ENCODE results near the gene OR2T2.
"Not testable (repeated sequence)": the region's sequence is repeated elsewhere in the genome, so short reads cannot be mapped to it uniquely, and the experiment has no call there.

Gene OR2T2

GRCh38 chr1:248445399-248445798 is at the start of gene OR2T2:
TSS of gene OR2T2 (plus strand) at chr1:248445637. CDS start at chr1:248452798, 7,161 bp downstream.
- in situ Hi-C loops (cut with HindIII; ENCODE audit: low pct_unique_long_range_greater_than_20kb, low sequenced_read_pairs); DNase-seq (ENCODE audit: low read depth in 1 of 2, low spot score in 1 of 2): not testable (repeated sequence)

GRCh38 chr1:248402748-248403147 is 42.7 kb upstream of the OR2T2 start, which contains the start of gene OR2T1:
TSS of gene OR2T1 (plus strand) at chr1:248403048. CDS start at chr1:248406148, 3,100 bp downstream.
- in situ Hi-C loops (cut with HindIII; ENCODE audit: low pct_unique_long_range_greater_than_20kb, low sequenced_read_pairs) = no loop called here
- TF ChIP-seq JUND (IDR thresholded peaks at IDR 0.05; ENCODE audit: low read depth) = no peak
- no peak for DNase-seq (ENCODE audit: low read depth in 1 of 2, low spot score in 1 of 2)

- in situ Hi-C loops (cut with HindIII; ENCODE audit: low pct_unique_long_range_greater_than_20kb, low sequenced_read_pairs) = no loop called here
- peak in 1 of 2 experiments; percentile 35 for DNase-seq (ENCODE audit: low read depth in 1 of 2, low spot score in 1 of 2)
- TF ChIP-seq JUND (IDR thresholded peaks at IDR 0.05; ENCODE audit: low read depth) = no peak
Measured at GRCh38 chr1:248404024-248404423, 41.4 kb upstream of the OR2T2 start.

GRCh38 chr1:248406721-248407692 is 38.4 kb upstream of the OR2T2 start:
- DNase-seq (ENCODE audit: low read depth in 1 of 2, low spot score in 1 of 2) = no peak
- in situ Hi-C loops (cut with HindIII; ENCODE audit: low pct_unique_long_range_greater_than_20kb, low sequenced_read_pairs) = no loop called here
- no peak for TF ChIP-seq JUND (IDR thresholded peaks at IDR 0.05; ENCODE audit: low read depth)

- no peak for TF ChIP-seq JUND (IDR thresholded peaks at IDR 0.05; ENCODE audit: low read depth)
- no peak for DNase-seq (ENCODE audit: low read depth in 1 of 2, low spot score in 1 of 2)
- in situ Hi-C loops (cut with HindIII; ENCODE audit: low pct_unique_long_range_greater_than_20kb, low sequenced_read_pairs) = no loop called here
Measured at GRCh38 chr1:248416226-248416625, 29.2 kb upstream of the OR2T2 start.

- in situ Hi-C loops (cut with HindIII; ENCODE audit: low pct_unique_long_range_greater_than_20kb, low sequenced_read_pairs) = no loop called here
- no peak for TF ChIP-seq JUND (IDR thresholded peaks at IDR 0.05; ENCODE audit: low read depth)
- DNase-seq (ENCODE audit: low read depth in 1 of 2, low spot score in 1 of 2) = no peak
Measured at GRCh38 chr1:248417854-248418253, 27.6 kb upstream of the OR2T2 start.

GRCh38 chr1:248421384-248421783 is 24.1 kb upstream of the OR2T2 start:
- in situ Hi-C loops (cut with HindIII; ENCODE audit: low pct_unique_long_range_greater_than_20kb, low sequenced_read_pairs) = no loop called here
- TF ChIP-seq JUND (IDR thresholded peaks at IDR 0.05; ENCODE audit: low read depth) = no peak
- peak in 1 of 2 experiments; percentile 47 for DNase-seq (ENCODE audit: low read depth in 1 of 2, low spot score in 1 of 2)

GRCh38 chr1:248427526-248428191 is 17.8 kb upstream of the OR2T2 start:
- in situ Hi-C loops (cut with HindIII; ENCODE audit: low pct_unique_long_range_greater_than_20kb, low sequenced_read_pairs); DNase-seq (ENCODE audit: low read depth in 1 of 2, low spot score in 1 of 2): not testable (repeated sequence)

- in situ Hi-C loops (cut with HindIII; ENCODE audit: low pct_unique_long_range_greater_than_20kb, low sequenced_read_pairs); DNase-seq (ENCODE audit: low read depth in 1 of 2, low spot score in 1 of 2): not testable (repeated sequence)
Measured at GRCh38 chr1:248428192-248428533, 17.3 kb upstream of the OR2T2 start.

- DNase-seq (ENCODE audit: low read depth in 1 of 2, low spot score in 1 of 2); in situ Hi-C loops (cut with HindIII; ENCODE audit: low pct_unique_long_range_greater_than_20kb, low sequenced_read_pairs): not testable (repeated sequence)
Measured at GRCh38 chr1:248431683-248432082, 13.8 kb upstream of the OR2T2 start.

- DNase-seq (ENCODE audit: low read depth in 1 of 2, low spot score in 1 of 2); in situ Hi-C loops (cut with HindIII; ENCODE audit: low pct_unique_long_range_greater_than_20kb, low sequenced_read_pairs): not testable (repeated sequence)
Measured at GRCh38 chr1:248432201-248432600, 13.2 kb upstream of the OR2T2 start.

GRCh38 chr1:248433811-248434415 is 11.5 kb upstream of the OR2T2 start:
- in situ Hi-C loops (cut with HindIII; ENCODE audit: low pct_unique_long_range_greater_than_20kb, low sequenced_read_pairs); DNase-seq (ENCODE audit: low read depth in 1 of 2, low spot score in 1 of 2): not testable (repeated sequence)

- DNase-seq (ENCODE audit: low read depth in 1 of 2, low spot score in 1 of 2); in situ Hi-C loops (cut with HindIII; ENCODE audit: low pct_unique_long_range_greater_than_20kb, low sequenced_read_pairs): not testable (repeated sequence)
Measured at GRCh38 chr1:248434913-248435312, 10.5 kb upstream of the OR2T2 start.

- DNase-seq (ENCODE audit: low read depth in 1 of 2, low spot score in 1 of 2); in situ Hi-C loops (cut with HindIII; ENCODE audit: low pct_unique_long_range_greater_than_20kb, low sequenced_read_pairs): not testable (repeated sequence)
Measured at GRCh38 chr1:248436303-248436702, 9.1 kb upstream of the OR2T2 start.

GRCh38 chr1:248438668-248439067 is 6.8 kb upstream of the OR2T2 start:
- DNase-seq (ENCODE audit: low read depth in 1 of 2, low spot score in 1 of 2); in situ Hi-C loops (cut with HindIII; ENCODE audit: low pct_unique_long_range_greater_than_20kb, low sequenced_read_pairs): not testable (repeated sequence)

GRCh38 chr1:248439283-248439682 is 6.2 kb upstream of the OR2T2 start:
- in situ Hi-C loops (cut with HindIII; ENCODE audit: low pct_unique_long_range_greater_than_20kb, low sequenced_read_pairs); DNase-seq (ENCODE audit: low read depth in 1 of 2, low spot score in 1 of 2): not testable (repeated sequence)

GRCh38 chr1:248442500-248443277 is 2.7 kb upstream of the OR2T2 start:
- in situ Hi-C loops (cut with HindIII; ENCODE audit: low pct_unique_long_range_greater_than_20kb, low sequenced_read_pairs); DNase-seq (ENCODE audit: low read depth in 1 of 2, low spot score in 1 of 2): not testable (repeated sequence)
